ENCODE data around the gene SLC36A2.
"Not testable (repeated sequence)": the region's sequence is repeated elsewhere in the genome, so short reads cannot be mapped to it uniquely, and the experiment has no call there.

The SLC36A2 gene

DNA sequence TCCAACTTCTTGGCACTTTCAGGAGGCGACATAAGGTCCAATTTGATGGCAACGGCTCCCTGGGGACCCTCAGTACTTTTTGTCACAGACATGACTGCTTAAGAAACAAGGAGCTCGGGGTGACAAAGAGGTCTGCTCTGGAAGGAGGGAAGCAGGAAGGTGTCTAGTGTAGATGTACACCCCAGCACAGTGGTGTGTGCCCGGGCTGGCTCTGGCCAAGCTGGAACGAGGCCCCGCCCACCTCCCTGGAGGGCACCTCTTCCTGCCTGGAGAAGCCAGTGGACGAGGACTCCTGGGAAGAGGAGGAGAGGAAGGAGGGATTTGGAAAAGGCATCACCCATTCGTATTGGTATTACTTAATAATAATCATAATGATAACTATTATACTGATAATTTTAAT, at the start of gene SLC36A2:
Gene SLC36A2 (minus strand): TSS at position 191 of the 400 bp plus-strand sequence. CDS start 99 bp downstream, at position 92.
- DNase-seq (ENCODE audit: low read depth in 2 of 2): no peak

DNA sequence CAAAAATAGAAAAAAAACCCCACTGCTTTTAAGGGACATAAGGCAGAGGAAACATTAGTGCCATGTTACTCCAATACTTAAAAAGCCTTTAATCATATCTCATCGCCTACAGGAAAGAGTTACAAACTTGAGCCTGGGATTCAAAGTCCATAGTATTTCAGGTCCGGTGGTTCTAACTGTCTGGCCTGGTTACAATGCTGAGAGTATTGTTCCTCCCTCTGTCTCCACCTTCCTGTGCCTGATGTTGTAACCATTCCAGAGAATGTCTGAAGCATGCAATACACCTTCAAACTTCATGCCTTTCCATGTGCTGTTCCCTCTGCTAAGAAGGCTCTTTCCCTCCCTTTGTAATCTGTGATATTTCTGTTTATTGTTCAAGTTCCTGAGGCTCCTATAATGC, 41.6 kb upstream of the SLC36A2 start:
- no peak for DNase-seq (ENCODE audit: low read depth in 2 of 2)

DNA sequence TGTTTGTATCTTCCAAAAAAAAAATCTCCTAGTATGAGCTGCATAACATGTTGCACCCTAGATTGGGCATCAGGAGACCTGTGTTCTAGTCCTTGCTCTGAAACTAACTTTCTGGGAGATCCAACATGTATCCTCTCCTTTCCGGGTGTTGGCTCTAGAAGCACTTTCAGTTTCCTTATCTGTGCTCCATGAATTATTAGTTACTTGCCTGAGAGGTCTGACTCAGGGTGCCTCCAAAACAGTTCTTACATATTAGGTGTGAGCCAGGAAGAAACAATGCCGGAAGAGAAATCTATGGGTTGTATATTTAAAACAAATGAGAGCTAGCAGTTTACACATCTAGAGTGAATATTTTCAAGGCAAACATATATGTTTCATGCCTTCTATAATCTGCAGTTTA, 36.7 kb upstream of the SLC36A2 start:
- no peak for DNase-seq (ENCODE audit: low read depth in 2 of 2)

DNA sequence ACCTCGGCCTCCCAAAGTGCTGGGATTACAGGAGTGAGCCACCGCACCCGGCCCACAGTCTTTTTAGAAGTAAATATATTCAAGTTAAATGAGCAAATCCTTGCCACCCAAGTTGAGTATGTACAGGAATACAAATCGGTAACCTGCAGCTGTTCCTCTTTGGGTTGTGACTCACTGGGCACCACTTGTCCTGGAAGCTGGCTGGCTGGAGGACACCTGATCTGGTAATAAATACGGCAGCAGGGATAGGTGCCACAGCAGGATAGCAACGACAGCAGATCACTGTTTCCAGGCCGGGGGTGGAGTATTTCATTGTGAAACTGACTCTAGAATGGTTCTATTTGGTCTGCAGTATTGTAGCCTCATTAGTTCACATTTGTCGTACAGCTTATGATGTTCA, 35.7 kb upstream of the SLC36A2 start:
- no peak for DNase-seq (ENCODE audit: low read depth in 2 of 2)

DNA sequence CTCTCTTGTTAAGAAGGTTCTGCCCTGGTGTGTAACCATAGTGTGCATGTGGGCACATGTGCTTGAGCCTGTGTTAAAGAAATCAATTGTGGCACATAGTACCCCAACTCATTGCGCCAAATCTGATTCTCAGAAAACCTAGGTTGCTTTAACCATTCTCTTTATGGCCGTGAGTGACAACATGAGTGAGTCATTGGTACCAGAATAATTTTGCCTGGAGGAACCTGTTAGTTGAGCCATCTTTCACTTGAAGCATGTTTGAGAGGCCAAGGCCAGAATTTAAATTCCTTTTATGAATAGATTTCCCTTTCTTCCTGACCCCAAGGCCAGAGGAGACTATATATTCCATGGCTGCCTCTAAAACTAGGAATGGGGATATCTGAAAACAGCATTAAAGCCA, 35.2 kb upstream of the SLC36A2 start:
- DNase-seq (ENCODE audit: low read depth in 2 of 2): no peak

DNA sequence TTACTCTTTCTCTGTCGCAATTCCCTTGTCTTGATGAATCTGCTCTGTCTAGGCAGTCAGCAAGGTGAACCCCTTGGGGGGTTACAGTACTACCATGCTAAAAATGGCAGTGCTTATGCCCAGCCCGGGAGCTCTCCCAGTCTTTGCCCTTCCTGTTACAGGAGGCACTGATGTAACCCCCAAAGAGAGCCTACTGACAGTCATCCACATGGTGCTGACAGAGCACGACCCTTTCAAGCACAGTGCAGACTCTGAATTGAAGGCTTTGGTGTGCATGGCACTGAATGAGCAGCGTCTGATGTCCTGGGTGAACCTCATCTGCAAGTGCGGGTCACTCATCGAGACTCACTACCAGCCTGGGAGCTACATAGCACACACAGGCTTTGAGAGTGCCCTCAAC, 34.5 kb upstream of the SLC36A2 start:
- DNase-seq (ENCODE audit: low read depth in 2 of 2): no peak

DNA sequence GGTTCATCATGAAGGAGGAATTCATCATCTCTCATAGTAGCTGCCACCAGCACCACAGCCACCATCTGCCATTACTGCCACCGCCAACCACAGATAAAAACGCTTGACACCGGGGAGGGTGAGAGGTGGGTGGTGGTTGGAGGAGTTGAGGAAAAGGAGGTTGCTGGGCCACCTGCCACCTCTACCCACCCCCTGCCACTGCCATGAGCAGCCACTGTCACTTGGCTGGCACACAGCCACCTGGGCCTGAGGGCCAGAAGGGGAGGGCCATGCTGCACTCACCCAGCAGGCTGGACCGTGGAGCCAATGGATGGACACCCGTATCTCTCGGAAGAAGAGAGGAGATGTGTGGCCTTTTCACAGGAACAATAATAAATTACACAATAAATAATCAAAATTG, 31.3 kb upstream of the SLC36A2 start:
- DNase-seq (ENCODE audit: low read depth in 2 of 2): no peak

DNA sequence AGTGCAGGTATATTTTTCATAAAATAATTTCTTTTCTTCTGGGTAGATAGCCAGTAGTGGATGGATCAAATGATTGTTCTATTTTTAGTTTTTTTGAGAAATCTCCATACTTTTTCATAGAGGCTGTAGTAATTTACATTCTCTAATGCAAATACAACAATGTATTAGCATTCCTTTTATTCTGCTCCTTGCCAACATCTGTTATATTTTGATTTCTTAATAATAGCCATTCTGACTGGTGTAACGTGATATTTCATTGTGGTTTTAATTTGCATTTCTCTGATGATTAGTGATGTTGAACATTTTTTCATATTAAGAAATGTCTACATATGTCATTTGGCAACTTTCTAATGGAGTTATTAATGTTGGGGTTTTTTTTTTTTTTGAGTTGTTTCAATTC, 27.2 kb upstream of the SLC36A2 start:
- no peak for DNase-seq (ENCODE audit: low read depth in 2 of 2)

DNA sequence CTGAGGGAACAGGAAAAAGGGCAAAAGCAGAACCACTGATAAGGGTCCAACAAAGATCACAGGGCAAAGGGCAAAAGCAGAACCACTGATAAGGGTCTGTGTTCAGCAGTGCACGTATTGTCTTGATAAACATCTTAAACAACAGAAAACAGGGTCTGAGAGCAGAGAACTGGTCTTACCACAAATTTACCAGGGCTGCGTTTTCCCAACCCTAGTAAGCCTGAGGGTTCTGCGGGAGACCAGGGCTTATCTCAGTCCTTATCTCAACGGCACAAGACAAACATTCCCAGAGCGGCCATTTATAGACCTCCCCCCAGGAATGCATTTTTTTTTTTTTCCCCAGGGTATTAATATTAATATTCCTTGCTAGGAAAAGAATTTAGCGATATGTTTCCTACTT, 19.7 kb upstream of the SLC36A2 start:
- not testable (repeated sequence) for DNase-seq (ENCODE audit: low read depth in 2 of 2)

DNA sequence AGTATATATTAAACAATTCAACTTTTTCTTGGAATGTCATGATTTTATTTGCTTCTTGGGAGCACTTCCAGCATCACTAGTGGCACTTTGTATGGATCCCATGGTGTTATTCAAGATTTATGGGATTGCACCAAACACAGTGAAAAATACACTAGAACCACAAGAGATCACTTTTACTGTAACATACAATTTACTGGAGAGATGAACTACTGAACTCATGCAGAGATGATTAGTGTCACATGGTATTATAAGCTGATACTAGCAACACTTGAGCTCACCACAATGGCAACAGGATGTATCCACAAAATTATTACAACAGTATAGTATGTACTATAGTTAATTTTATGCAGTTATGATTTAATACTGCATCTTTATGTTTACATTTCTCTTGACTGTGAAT, 16.3 kb upstream of the SLC36A2 start:
- DNase-seq (ENCODE audit: low read depth in 2 of 2): no peak

DNA sequence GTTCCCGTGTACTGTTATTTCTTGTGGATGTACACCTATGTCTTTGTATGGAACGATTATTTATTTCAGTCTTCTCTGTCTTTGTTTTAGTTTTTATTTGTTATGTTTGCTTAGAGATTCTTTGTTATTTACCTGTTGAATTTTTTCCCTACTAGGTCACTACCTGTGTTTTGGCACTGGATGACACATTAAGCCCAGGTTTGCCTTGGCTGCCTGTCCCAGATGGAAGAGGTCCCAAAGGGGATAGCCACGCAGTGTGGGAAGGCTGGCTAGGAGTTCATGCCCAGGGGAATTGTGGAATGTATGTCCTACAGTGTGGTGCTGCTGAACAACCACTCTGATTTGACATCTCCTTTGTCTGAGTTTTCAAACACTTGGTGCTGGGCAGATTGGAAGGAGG, 15.6 kb upstream of the SLC36A2 start:
- no peak for DNase-seq (ENCODE audit: low read depth in 2 of 2)

DNA sequence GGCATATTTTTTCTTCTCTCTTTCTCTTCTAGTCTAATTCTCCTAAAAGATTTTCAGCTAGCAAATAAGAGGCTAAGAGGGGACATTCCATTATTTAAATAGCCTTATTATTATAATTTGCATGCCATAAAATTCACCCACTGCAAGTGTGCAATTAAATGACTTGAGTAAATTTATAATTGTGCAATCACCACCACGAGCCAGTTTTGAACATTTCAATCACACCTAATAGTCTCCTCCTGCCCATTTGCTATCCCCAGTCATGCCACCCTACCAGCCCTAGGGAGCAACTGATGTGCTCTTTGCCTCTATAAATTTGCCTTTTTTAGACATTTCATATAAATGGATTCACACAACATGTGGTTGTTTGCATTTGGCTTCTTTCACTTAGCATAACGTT, 12.0 kb upstream of the SLC36A2 start:
- no peak for DNase-seq (ENCODE audit: low read depth in 2 of 2)

DNA sequence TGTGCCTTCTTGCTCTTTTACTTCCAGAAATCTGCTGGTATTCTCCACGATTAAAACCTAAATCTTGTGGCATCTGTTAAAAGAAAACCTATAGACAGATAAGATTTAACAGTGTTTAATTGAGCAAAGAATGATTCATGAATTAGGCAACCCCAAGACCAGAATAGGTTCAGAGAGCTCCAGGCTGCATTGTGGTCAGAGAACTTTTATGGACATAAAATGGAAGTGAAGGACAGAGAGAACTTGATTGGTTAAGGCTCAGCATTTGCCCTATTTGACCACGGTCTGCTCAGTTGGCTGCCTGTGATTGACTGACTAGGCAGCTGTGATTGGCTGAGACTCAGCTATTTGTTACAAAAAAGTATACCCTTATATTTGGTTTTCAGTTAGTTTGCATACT, 10.4 kb upstream of the SLC36A2 start:
- DNase-seq (ENCODE audit: low read depth in 2 of 2): no peak

DNA sequence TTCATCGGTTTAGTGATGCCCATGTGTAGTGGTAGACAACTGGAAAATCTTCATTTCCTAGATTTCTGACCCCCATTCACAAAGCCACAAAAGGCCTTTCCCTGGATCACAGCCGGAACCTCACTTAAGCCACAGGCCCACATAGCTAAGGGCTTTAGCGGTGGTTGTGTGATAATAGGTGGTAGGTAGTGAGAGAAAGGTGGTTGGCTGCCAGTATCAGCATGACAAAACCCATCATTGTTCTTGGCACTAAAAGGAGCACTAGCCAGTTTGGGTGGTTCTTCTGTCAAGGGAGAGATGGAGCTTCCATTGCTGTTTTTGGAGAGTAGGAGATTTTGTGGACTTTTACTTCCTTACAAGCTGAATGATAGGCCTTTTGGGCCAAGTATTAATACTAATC, 9.7 kb upstream of the SLC36A2 start:
- DNase-seq (ENCODE audit: low read depth in 2 of 2): no peak

DNA sequence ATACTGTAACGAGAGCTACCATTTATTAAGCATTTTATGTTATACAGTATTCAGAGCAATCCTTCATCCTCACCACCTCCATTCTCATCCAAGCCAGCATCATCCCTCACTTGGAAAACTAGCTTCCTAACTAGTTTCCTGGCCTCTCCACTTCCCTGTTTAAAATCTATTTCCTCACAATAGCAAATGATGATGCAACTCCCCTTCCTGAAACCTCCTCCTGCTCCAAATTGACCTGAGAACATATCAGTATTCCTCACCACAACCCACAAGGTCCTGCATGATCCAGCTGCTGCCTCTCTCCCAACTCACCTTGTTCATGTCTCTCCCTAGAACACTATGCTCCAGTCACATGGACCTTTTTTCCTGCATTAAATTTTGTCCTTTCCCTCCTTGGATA, 4.3 kb upstream of the SLC36A2 start:
- DNase-seq (ENCODE audit: low read depth in 2 of 2): no peak

DNA sequence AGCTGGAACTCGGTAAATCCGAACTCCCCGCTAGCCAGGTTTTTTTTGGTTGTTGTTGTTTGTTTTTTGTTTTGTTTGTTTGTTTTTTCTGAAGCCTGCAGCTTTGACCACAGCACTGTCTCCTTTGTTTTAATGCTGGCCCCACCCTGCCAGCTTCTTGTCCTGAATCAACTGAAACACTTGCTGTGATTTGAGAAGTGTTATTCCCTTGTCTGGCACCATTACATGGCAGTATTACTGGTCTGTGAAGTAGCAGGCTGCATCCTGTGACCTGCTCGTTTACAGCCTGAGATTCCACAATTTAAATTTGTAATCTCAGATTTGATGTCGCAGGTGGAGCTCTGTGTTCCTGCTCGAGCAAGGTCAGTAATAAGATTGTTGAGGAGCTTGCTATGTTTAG, 1.4 kb upstream of the SLC36A2 start:
- no peak for DNase-seq (ENCODE audit: low read depth in 2 of 2)

DNA sequence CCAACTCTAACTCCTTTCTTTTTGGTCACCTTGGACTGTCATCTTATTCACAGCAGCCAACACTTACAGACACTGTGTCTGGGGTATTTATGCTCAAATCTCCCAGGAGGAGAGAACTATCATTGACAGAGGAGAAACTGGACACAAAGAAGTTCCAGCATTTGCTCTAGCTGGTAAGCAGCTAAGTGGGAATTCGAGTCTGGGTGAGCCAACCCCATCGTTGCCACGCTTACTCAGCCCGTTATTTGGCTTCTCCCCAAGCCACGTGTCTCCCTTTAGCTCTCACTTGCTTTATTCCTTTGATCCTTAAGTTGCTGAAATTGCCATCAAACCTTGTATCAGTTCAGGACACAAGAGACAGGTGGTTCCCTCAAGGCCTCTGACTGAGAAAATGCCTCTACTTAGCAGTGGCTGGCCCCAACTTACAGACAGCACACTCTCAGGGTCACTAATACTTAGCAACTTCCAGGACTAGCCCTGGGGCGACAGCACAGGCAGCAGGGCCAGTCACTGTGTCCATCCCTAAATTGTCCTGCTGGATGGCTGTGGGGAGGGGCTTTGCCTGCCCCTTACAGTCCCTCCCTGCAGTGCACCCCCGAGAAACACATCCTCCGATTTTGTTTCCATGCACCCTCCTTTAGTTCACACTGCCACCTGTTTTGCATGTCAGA, 1.4 kb downstream of the SLC36A2 start:
- DNase-seq (ENCODE audit: low read depth in 2 of 2): no peak

DNA sequence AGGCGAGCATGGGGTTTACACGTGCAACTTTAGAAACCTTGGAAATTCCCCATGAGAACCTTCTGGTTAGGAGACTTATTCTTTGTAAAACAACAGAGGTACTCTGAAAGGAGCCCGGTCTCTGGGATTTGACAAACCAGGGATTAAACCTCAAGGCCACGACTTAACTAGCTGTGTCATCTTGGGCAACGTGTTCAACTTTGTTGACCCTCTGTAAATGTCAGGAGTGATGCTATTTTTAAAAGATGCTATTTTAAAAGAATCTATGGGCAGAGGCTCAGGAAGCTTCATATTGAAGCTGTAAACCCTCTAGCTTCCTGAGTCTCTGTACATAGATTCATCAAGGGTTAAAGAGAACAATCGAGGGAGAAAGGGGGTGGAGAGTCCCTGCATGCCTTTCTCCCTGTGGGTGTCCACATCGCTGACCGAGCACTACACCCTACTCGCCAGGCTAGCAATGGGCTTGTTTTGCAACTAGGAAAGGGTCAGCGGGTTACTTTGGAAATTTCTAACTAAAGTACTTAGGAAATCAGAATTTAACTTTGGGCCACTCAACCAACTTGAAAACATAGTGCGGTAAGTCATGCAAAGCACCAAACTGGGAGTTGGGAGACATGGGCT, 2.1 kb downstream of the SLC36A2 start:
- DNase-seq (ENCODE audit: low read depth in 2 of 2): no peak

DNA sequence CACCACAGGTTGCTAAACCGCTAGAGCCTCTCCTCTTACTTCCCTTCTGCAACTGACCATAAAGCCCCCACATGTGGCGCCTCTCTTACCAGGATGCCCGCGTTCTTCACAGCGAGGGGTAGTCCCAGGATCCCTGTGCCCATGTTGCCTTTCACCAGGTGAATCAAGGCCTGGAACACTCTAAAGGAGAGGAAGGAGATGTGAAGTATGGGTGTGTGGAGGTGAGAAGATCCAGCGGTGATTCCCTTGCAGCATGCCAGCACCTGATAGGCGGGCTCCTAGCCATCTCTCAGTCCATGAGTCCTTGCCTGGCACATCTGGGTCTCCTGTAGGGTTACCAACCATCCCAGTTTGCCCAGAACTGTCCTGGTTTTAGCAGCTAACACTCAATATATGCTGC, 3.3 kb downstream of the SLC36A2 start:
- DNase-seq (ENCODE audit: low read depth in 2 of 2): no peak

DNA sequence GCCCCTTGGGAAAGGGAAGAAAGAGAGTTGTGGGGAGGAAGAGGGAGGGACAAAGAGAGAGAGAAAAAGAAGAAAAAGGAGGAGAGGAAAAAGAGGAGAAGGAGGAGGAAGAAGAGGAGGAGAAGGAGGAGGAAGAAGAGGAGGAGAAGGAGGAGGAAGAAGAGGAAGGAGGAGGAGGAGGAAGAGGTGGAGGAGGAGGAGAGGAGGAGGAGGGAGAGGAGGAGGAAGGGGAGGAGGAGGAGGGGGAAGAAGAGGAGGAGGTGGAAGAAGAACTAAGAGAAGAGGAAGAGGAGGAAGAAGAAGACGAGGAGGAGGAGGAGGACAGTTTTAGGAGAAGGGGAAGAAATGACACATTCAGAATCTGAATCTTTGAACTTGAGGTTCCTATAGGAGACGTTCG, 7.4 kb downstream of the SLC36A2 start:
- DNase-seq (ENCODE audit: low read depth in 2 of 2): no peak

DNA sequence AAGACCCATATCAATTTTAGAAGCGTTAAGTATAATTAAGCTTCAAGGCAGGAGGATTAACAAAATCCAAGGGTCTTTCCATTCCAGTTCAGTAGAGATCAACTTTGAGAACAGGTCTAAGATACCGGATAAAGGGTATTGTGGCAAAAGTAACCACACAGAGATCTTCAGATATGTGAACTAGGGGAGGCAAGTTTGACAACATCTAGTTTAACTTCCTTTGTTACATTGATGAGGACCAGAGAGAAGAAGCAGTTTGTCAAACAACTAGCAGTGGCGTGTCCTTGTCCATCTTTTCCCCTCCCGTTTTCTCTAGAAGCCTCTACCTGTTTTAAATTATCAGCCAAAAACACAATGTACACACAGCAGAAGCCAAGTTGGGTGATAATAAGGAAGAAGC, 8.6 kb downstream of the SLC36A2 start:
- no peak for DNase-seq (ENCODE audit: low read depth in 2 of 2)

DNA sequence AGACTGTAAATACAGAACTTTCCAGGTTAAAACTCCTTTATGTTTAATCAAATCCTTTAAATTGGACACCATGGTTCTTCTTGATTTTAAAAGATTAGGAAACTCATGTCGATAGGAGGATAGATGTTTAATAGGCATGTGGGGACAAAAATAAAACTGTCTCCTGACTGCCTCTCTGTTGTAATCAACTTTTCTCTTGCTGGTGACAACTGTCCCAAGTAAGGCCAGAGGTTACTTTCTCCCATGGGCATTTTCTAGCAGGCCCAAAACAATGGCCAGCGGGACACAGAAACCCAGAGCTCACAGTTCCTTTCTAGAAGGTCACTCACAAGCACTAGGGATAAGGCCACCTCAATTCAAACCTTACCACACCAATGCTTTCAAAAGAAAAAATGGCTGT, 14.5 kb downstream of the SLC36A2 start:
- DNase-seq (ENCODE audit: low read depth in 2 of 2): no peak

DNA sequence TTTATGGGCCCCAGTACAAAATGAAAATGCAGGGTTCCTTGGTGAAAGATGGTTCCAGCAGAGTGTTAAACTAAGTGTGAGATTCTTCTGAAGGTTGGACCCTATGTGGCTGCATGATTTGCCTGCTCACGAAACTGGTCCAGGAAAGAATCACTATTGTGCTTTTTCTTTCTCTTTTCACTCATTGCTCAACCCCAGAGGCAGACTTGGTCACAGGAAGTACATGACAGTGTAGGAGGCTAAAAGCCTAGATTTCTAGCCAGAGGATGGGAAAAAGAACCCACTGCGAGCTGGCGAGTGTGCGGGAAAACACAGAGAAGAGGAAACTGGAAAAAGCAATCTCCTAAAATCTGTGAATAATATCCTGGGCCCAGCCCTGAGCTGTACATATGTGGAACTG, 18.6 kb downstream of the SLC36A2 start:
- DNase-seq (ENCODE audit: low read depth in 2 of 2): no peak

DNA sequence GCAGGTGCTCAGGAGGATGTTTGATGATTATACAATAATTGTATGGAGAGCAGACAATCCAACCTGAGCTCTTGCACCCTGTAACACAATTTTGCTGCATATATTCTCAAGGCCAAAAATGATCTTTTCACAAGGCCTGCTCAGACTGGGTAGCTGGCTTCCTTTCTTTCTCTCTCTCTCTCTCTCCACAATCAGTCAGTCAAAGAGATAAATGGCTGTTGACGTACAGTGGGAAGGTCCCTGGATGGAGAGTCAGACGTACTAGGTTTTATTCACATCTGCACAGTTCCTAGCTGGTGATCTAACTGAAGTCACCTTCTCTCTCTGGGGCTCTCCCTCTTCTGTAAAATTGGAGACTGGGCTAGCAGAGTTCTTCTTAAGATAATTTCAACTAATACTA, 19.8 kb downstream of the SLC36A2 start:
- DNase-seq (ENCODE audit: low read depth in 2 of 2): no peak

Data from fibroblast of skin of left biceps (primary cell).